Astrocyte of the cerebellum (primary cell): ENCODE measurements around the gene TBC1D16.
"Not testable (repeated sequence)": the region's sequence is repeated elsewhere in the genome, so short reads cannot be mapped to it uniquely, and the experiment has no call there.

ENCODE experiments used
- DNase-seq: peaks from one replicate; pipeline ENCODE4 v3.0.0-alpha.2; 2011; ENCODE audit warnings: low read depth
- H3K4me3 ChIP-seq: 2 replicates; pipeline ENCODE4 v1.5.1; 2011; ENCODE audit warnings: mild to moderate bottlenecking, low read depth, low read length, moderate library complexity
- in situ Hi-C: cut with HindIII; loops from 2 replicates; pipeline ENCODE4 v1.10.0; 2017; ENCODE audit warnings: low sequenced_read_pairs
- TF ChIP-seq, protein P1 (sequence below): IDR thresholded peaks from 2 replicates; pipeline ENCODE4 v1.5.1; 2012; ENCODE audit warnings: low read length, low read depth, moderate library complexity, mild to moderate bottlenecking; ENCODE audit errors: missing control alignments

TBC1D16 gene

GRCh38 chr17:79902146-79902791, 133.4 kb downstream of the TBC1D16 start:
- in situ Hi-C loops: no loop called here
- no peak for DNase-seq
- TF ChIP-seq, protein P1, sequence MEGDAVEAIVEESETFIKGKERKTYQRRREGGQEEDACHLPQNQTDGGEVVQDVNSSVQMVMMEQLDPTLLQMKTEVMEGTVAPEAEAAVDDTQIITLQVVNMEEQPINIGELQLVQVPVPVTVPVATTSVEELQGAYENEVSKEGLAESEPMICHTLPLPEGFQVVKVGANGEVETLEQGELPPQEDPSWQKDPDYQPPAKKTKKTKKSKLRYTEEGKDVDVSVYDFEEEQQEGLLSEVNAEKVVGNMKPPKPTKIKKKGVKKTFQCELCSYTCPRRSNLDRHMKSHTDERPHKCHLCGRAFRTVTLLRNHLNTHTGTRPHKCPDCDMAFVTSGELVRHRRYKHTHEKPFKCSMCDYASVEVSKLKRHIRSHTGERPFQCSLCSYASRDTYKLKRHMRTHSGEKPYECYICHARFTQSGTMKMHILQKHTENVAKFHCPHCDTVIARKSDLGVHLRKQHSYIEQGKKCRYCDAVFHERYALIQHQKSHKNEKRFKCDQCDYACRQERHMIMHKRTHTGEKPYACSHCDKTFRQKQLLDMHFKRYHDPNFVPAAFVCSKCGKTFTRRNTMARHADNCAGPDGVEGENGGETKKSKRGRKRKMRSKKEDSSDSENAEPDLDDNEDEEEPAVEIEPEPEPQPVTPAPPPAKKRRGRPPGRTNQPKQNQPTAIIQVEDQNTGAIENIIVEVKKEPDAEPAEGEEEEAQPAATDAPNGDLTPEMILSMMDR: no peak
- no peak overlapping the region for H3K4me3 ChIP-seq

GRCh38 chr17:79901131-79901530, 134.5 kb downstream of the TBC1D16 start:
- no peak for DNase-seq
- TF ChIP-seq, protein P1: no peak
- H3K4me3 ChIP-seq: no peak overlapping the region
- in situ Hi-C loops: no loop called here

GRCh38 chr17:79899584-79899983, 136.1 kb downstream of the TBC1D16 start:
- no peak overlapping the region for H3K4me3 ChIP-seq
- TF ChIP-seq, protein P1: no peak
- no peak for DNase-seq
- in situ Hi-C loops: no loop called here

DNA sequence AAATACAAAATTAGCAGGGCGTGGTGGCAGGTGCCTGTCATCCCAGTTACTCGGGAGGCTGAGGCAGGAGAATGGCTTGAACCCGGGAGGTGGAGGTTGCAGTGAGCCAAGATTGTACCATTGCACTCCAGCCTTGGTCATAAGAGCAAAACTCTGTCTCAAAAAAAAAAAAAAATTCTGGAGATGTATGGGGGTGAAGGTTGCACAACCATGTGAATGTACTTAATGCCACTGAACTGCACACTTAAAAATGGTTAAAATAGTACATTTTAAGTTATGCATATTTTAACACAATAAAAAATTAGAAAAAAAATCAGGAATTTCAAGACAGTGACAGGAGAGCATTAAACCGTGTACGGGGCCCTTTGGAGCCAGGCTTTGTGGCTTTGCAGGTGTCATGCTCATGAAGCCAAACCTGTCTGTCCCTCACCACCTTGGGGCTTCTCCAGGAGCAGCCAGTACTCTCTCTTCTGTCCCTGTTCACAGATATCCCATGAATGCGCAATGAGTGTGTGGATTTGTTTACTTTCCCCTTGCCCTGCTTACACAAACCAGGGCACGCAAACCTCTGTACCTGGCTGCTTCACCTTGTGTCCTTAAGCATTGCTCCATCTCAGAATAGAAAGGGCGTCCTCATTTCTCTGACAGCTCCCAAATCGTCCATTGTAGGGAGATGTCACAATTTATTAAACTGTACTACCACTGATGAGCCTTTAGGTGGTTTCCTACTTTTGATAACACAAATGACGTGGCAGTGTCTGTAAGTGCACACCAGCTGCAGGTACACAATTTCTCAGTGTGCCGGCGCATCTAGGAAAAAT, 138.2 kb downstream of the TBC1D16 start:
- TF ChIP-seq, protein P1: no peak
- H3K4me3 ChIP-seq: no peak overlapping the region
- no peak for DNase-seq
- in situ Hi-C loops: no loop called here

DNA sequence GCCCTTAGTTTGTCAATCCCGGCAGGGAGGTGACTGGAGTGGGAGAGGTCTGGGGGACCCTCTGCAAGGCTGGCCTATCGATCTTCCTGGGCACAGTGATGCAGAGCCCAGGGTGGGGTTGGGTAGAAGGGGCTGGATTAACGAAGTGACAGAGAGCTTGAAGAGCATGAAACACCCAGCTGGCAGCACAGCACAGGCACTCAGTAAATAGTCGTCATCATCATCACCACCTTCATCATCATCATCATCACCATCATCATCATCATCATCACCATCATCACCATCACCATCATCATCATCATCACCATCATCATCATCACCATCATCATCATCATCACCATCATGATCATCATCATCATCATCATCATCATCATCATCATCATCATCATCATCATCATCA, 142.2 kb downstream of the TBC1D16 start:
- DNase-seq, H3K4me3 ChIP-seq: not testable (repeated sequence)
- in situ Hi-C loops: loop anchor here (5.0 kb wide), 2 partner anchors 84 to 86 kb away; no protein-coding TSS in a partner anchor

DNA sequence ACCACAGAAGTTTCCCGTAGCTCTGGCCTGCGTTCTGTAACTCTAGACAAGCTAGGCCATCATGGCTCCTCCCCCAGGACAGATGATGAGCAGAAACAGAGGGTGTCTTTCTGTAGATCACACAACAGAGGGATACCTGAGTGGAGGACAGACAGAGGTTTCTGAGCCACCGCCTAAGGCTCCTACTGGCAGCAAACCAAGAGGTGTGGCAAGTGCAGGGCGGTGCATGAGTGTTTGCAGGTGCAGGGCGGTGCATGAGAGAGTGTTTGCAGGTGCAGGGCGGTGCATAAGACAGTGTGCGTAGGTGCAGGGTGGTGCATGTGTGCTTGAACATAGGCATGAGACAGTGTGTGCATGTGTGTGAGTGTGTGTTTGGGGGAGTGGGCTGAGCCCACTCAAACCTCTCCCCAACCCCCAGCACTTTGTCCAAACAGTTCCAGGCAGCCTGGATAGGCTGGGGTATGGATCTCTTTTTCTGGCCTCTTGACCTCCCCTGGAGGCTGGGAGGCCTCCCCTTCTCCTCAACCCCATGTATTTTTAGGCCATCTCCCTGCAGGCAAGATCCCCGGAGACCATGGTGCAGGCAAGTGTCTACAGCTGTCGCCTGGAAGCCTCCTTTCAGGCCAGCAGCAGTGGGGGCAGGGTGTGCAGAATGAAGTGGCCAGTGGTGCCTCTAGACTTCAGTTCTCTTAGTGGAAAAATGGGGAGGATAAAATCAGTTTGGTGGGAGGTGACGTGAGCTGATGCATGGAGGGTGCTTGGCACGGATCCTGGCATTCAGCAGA, 143.0 kb downstream of the TBC1D16 start:
- H3K4me3 ChIP-seq: no peak overlapping the region
- TF ChIP-seq, protein P1: no peak
- DNase-seq: no peak
- in situ Hi-C loops: loop anchor here (5.0 kb wide), 2 partner anchors 85 kb away; no protein-coding TSS in a partner anchor
